H9 (cell line): ENCODE measurements around the gene ABHD17B. TPM values are rescaled to one million over a fixed set of nuclear protein-coding genes. Genes with fewer than 3 reads are reported as not detected.

Source experiments
- DNase-seq: peaks from one replicate; pipeline ENCODE4 v3.0.0-alpha.2; 2017
- H2AFZ ChIP-seq: one replicate; pipeline ENCODE4 v1.6.1; 2013; ENCODE audit warnings: mild to moderate bottlenecking, low read length, control low read depth, moderate library complexity
- H2AK5ac ChIP-seq: 2 replicates; pipeline ENCODE4 v1.6.1; 2013; ENCODE audit warnings: low read length, control low read depth, mixed read lengths; ENCODE audit not compliant: insufficient read length
- H2BK120ac ChIP-seq: one replicate; pipeline ENCODE4 v1.6.1; 2013; ENCODE audit warnings: low read depth, mild to moderate bottlenecking, low read length, control low read depth, inconsistent platforms; ENCODE audit not compliant: poor library complexity, severe bottlenecking
- H2BK12ac ChIP-seq: 2 replicates; pipeline ENCODE4 v1.6.1; 2013; ENCODE audit warnings: low read length, control low read depth, mixed read lengths, low read depth; ENCODE audit not compliant: insufficient read length
- H2BK15ac ChIP-seq: 2 replicates; pipeline ENCODE4 v1.6.1; 2013; ENCODE audit warnings: low read depth, low read length, control low read depth
- H2BK20ac ChIP-seq: one replicate; pipeline ENCODE4 v1.6.1; 2013; ENCODE audit warnings: low read depth, mild to moderate bottlenecking, low read length, control low read depth, inconsistent platforms; ENCODE audit not compliant: poor library complexity, severe bottlenecking
- H2BK5ac ChIP-seq: 2 replicates; pipeline ENCODE4 v1.6.1; 2013; ENCODE audit warnings: low read length, control low read depth, mixed read lengths; ENCODE audit not compliant: insufficient read length
- H3K14ac ChIP-seq: 2 replicates; pipeline ENCODE4 v1.6.1; 2013; ENCODE audit warnings: low read length, control low read depth; ENCODE audit not compliant: insufficient read depth
- H3K18ac ChIP-seq: 2 replicates; pipeline ENCODE4 v1.6.1; 2013; ENCODE audit warnings: low read depth, mild to moderate bottlenecking, mixed read lengths, low read length, control low read depth; ENCODE audit not compliant: insufficient read length
- H3K23ac ChIP-seq: 2 replicates; pipeline ENCODE4 v1.6.1; 2013; ENCODE audit warnings: low read length, control low read depth, mixed read lengths, low read depth; ENCODE audit not compliant: insufficient read length
- H3K23me2 ChIP-seq: 2 replicates; pipeline ENCODE4 v1.6.1; 2013; ENCODE audit warnings: low read depth, mild to moderate bottlenecking, mixed read lengths, low read length, control low read depth; ENCODE audit not compliant: insufficient read length, poor library complexity, severe bottlenecking
- H3K27ac ChIP-seq: 2 replicates; pipeline ENCODE4 v1.5.1; 2013; ENCODE audit warnings: low read length, control low read depth, mixed read lengths, low read depth; ENCODE audit not compliant: insufficient read length
- H3K27me3 ChIP-seq: 2 replicates; pipeline ENCODE4 v1.6.1; 2013; ENCODE audit warnings: low read length, control low read depth, inconsistent platforms; ENCODE audit not compliant: insufficient read depth
- H3K4ac ChIP-seq: 2 replicates; pipeline ENCODE4 v1.6.1; 2013; ENCODE audit warnings: low read depth, mild to moderate bottlenecking, control low read depth, inconsistent platforms, low read length, moderate library complexity
- H3K4me1 ChIP-seq: 2 replicates; pipeline ENCODE4 v1.6.1; 2013; ENCODE audit warnings: low read length, control low read depth, inconsistent platforms; ENCODE audit not compliant: insufficient read depth
- H3K4me2 ChIP-seq: 2 replicates; pipeline ENCODE4 v1.6.1; 2013; ENCODE audit warnings: low read length, control low read depth, mixed read lengths; ENCODE audit not compliant: insufficient read length, insufficient read depth
- H3K56ac ChIP-seq: 2 replicates; pipeline ENCODE4 v1.6.1; 2013; ENCODE audit warnings: low read depth, mild to moderate bottlenecking, mixed read lengths, low read length, control low read depth; ENCODE audit not compliant: insufficient read length
- H3K79me1 ChIP-seq: 2 replicates; pipeline ENCODE4 v1.6.1; 2013; ENCODE audit warnings: low read depth, mild to moderate bottlenecking, moderate library complexity, low read length, control low read depth, inconsistent platforms; ENCODE audit not compliant: insufficient read depth, poor library complexity, severe bottlenecking
- H3K79me2 ChIP-seq: 2 replicates; pipeline ENCODE4 v1.6.1; 2013; ENCODE audit warnings: low read length, control low read depth, inconsistent platforms; ENCODE audit not compliant: insufficient read depth
- H3K9ac ChIP-seq: 2 replicates; pipeline ENCODE4 v1.6.1; 2013; ENCODE audit warnings: low read length, control low read depth, mixed read lengths; ENCODE audit not compliant: insufficient read length; ENCODE audit errors: extremely low read depth
- H3K9me3 ChIP-seq: one replicate; pipeline ENCODE4 v1.6.1; 2013; ENCODE audit warnings: low read depth, low read length, inconsistent platforms; ENCODE audit not compliant: control insufficient read depth
- H3T11ph ChIP-seq: one replicate; pipeline ENCODE4 v1.6.1; 2013; ENCODE audit warnings: mild to moderate bottlenecking, low read length, control low read depth, inconsistent platforms
- H4K20me1 ChIP-seq: one replicate; pipeline ENCODE4 v1.6.1; 2013; ENCODE audit not compliant: control insufficient read depth, insufficient read length, insufficient read depth
- H4K5ac ChIP-seq: 2 replicates; pipeline ENCODE4 v1.6.1; 2013; ENCODE audit warnings: low read depth, mild to moderate bottlenecking, mixed read lengths, low read length, control low read depth; ENCODE audit not compliant: insufficient read length
- H4K8ac ChIP-seq: replicated peaks from 2 replicates; pipeline ENCODE4 v1.6.1; 2013; ENCODE audit warnings: low read length, control low read depth, mixed read lengths, low read depth; ENCODE audit not compliant: insufficient read length
- H4K91ac ChIP-seq: 2 replicates; pipeline ENCODE4 v1.6.1; 2013; ENCODE audit warnings: low read depth, mild to moderate bottlenecking, moderate library complexity, mixed read lengths, low read length, control low read depth; ENCODE audit not compliant: insufficient read length
- H3K27ac Mint-ChIP-seq, 3 experiments: 2 replicates in 2 of 3; 3 replicates in 1 of 3; pipeline ENCODE4 v1.8.0; 2020 to 2021; ENCODE audit warnings: mixed read lengths in 3 of 3, mild to moderate bottlenecking in 1 of 3, moderate library complexity in 1 of 3
- H3K27me3 Mint-ChIP-seq: 2 replicates; pipeline ENCODE4 v1.8.0; 2021; ENCODE audit warnings: low read depth, mild to moderate bottlenecking, moderate library complexity, mixed read lengths
- H3K36me3 Mint-ChIP-seq, 3 experiments: 2 replicates in 2 of 3; 3 replicates in 1 of 3; pipeline ENCODE4 v1.8.0; 2020 to 2021; ENCODE audit warnings: low read depth in 3 of 3, mixed read lengths in 3 of 3; ENCODE audit not compliant: insufficient read depth in 1 of 3
- H3K4me1 Mint-ChIP-seq, 2 experiments: 2 replicates each; pipeline ENCODE4 v1.8.0; 2020; ENCODE audit warnings: mixed read lengths in 2 of 2
- H3K4me3 Mint-ChIP-seq, 2 experiments: 2 replicates in 1 of 2; 3 replicates in 1 of 2; pipeline ENCODE4 v1.8.0; 2020 to 2021; ENCODE audit warnings: mild to moderate bottlenecking in 2 of 2, mixed read lengths in 2 of 2, moderate library complexity in 1 of 2
- H3K9me3 Mint-ChIP-seq, 2 experiments: 2 replicates in 1 of 2; 3 replicates in 1 of 2; pipeline ENCODE4 v1.8.0; 2020; ENCODE audit warnings: mild to moderate bottlenecking in 2 of 2, mixed read lengths in 2 of 2, moderate library complexity in 1 of 2
- total RNA-seq: library from RNA; stranded (reverse); gene quantifications from 2 replicates; pipeline ENCODE4 v1.2.1, GENCODE V29; 2021
- TF ChIP-seq, protein P1 (sequence below): fragments of 200-600 bp; sonication (generic); conservative IDR thresholded peaks from 3 replicates; pipeline ENCODE4 v1.8.0; 2021; ENCODE audit warnings: antibody characterized with exemption, mild to moderate bottlenecking

Gene ABHD17B
- total RNA-seq, 1 experiment from 2014 or later: 67.6 TPM

DNA sequence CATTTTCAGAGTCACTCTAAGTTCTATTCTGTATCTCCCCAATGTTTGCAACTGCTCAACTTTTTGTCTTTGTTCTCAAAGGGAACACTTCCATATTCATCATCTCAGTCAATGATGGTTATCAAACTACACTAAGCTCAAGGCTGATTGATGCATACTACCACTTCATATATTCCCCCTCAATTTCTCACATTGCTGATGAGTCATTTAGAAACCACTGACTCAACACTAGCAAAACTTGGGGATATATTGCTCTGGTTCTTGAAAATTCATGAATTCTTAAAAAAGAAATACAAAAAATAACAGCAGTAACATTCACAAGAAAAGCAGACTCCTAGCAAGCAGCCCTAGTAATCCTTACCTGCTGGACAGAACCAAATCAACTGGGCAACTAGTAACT, 52.2 kb downstream of the ABHD17B start:
- H3K4me1 ChIP-seq: no peaks in the 10 kb centered on the region
- H2BK20ac ChIP-seq: no peak overlapping the region
- H3K4me3 Mint-ChIP-seq: no peak overlapping the region
- no peak overlapping the region for H3T11ph ChIP-seq
- no peaks in the 10 kb centered on the region for H3K79me1 ChIP-seq
- peaks cover 17 to 19% of the 10 kb centered on the region in 2 experiments; a peak in 4 of 5 replicates for H3K9me3 Mint-ChIP-seq
- H4K5ac ChIP-seq: no peak overlapping the region
- no peak overlapping the region for H2BK15ac ChIP-seq
- H3K9me3 ChIP-seq: no peaks in the 10 kb centered on the region
- H3K23me2 ChIP-seq: no peaks in the 10 kb centered on the region
- H3K18ac ChIP-seq: no peak overlapping the region
- no peak overlapping the region for H2AFZ ChIP-seq
- no peak overlapping the region for H3K27ac Mint-ChIP-seq
- H3K4ac ChIP-seq: no peak overlapping the region
- no peak overlapping the region for H4K8ac ChIP-seq
- no peak for DNase-seq
- H2BK5ac ChIP-seq: no peak overlapping the region
- peaks cover 6 to 19% of the 10 kb centered on the region in 2 experiments; a peak in 3 of 4 replicates for H3K4me1 Mint-ChIP-seq
- H3K27me3 ChIP-seq: no peaks in the 10 kb centered on the region
- no peak overlapping the region for H4K91ac ChIP-seq
- H3K27ac ChIP-seq: no peak overlapping the region
- TF ChIP-seq, protein P1, sequence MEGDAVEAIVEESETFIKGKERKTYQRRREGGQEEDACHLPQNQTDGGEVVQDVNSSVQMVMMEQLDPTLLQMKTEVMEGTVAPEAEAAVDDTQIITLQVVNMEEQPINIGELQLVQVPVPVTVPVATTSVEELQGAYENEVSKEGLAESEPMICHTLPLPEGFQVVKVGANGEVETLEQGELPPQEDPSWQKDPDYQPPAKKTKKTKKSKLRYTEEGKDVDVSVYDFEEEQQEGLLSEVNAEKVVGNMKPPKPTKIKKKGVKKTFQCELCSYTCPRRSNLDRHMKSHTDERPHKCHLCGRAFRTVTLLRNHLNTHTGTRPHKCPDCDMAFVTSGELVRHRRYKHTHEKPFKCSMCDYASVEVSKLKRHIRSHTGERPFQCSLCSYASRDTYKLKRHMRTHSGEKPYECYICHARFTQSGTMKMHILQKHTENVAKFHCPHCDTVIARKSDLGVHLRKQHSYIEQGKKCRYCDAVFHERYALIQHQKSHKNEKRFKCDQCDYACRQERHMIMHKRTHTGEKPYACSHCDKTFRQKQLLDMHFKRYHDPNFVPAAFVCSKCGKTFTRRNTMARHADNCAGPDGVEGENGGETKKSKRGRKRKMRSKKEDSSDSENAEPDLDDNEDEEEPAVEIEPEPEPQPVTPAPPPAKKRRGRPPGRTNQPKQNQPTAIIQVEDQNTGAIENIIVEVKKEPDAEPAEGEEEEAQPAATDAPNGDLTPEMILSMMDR: no peak
- no peaks in the 10 kb centered on the region for H3K27me3 Mint-ChIP-seq
- H3K36me3 Mint-ChIP-seq: peaks cover 15 to 35% (median 28%) of the 10 kb centered on the region in 3 experiments
- H3K9ac ChIP-seq: no peak overlapping the region
- H2BK12ac ChIP-seq: no peak overlapping the region
- no peaks in the 10 kb centered on the region for H3K79me2 ChIP-seq
- H4K20me1 ChIP-seq: no peaks in the 10 kb centered on the region
- no peak overlapping the region for H3K4me2 ChIP-seq
- H2AK5ac ChIP-seq: no peak overlapping the region
- H2BK120ac ChIP-seq: no peak overlapping the region
- H3K14ac ChIP-seq: no peak overlapping the region
- H3K56ac ChIP-seq: no peak overlapping the region
- no peak overlapping the region for H3K23ac ChIP-seq
